HG03108 (cell line): Measurements from ENCODE around the gene LDB2.

Source experiments
- ATAC-seq: cut with Tn5 transposase; IDR thresholded peaks from one replicate; pipeline ENCODE4 v1.9.1; 2021; ENCODE audit warnings: moderate library complexity; ENCODE audit not compliant: unreplicated experiment

Gene LDB2

GRCh38 chr4:16844816-16845586 lies 53.4 kb downstream of the LDB2 start:
- no peak for ATAC-seq

DNA sequence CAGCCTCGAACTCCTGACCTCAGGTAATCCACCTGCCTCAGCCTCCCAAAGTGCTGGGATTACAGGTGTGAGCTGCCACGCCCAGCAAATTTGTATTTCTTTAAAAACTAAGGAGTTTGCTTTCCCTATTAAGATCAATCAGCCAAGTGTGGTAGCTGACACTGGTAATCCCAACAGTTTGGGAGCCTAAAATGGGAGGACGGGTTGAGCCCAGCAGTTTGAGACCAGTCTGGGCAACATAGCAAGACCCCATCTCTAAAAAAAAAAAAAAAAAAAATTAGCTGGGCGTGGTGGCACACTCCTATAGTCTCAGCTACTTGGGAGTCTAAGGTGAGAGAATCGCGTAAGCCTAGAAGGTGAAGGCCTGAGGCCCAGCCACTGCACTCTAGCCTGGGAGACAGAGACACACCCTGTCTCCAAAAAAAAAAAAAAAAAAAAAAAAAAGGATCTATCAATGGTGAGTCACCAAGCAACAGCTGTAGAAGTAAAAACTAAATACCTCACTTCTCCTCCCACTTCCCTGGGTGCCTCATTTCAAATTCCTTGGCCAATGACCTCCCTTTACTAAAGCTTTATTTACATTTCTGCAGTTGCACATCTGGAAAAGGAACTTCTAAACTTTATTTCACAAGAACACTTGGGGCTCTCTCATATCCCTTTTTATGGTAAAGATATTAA lies 54.5 kb downstream of the LDB2 start:
- ATAC-seq, result no peak

DNA sequence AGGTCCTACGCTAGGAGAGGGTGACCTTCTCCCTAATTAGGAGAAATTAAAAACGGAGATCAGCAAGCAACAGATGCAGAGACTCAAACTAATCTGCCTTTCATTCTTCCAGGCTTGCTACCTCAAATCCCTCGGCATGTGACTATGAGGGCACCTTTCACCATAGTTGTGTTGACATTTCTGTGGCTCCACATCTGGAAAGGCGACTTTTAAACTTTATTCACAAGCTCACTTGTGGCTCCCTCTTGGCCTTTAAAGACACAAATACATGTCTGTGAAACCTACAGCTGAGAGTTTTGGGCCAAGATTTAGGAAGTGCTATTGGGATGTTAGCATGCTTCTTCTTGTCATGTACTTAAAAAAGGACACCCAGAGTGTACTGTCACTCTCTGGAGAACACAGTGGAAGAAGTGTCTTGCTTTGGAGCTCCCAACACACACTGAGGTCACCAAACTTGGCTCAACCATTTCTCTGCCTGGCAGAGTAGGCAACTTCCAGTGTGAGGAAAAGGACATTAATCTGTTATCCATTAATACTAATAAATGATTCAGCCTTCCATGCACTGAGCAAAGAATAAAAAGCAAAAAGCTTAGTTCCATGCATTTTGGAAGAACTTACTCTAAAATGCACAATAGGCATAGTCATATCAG lies 60.1 kb downstream of the LDB2 start:
- no peak for ATAC-seq

DNA sequence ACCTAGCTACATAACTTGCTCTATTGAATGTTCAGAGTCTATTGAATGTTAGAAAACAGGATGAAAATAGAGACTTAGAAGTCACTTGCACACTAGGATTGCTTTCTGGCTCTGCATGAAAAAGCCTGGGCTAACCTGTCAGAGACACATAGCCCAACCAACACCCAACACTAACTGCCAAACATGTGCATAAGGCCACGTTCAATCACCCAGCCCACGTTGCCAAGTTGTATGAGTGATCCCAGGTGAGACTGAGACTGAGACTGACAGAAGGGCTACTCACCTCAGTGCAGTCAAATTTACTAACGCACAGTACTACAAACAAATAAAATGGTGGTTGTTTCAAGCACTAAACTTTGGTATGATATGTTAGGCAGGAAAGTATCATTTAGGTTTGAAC lies 61.0 kb downstream of the LDB2 start:
- no peak for ATAC-seq

- no peak for ATAC-seq
These were observed 62.1 kb downstream of the LDB2 start for GRCh38 chr4:16836324-16836723.

GRCh38 chr4:16835597-16836247 lies 62.7 kb downstream of the LDB2 start:
- no peak for ATAC-seq

- no peak for ATAC-seq
These were observed 63.6 kb downstream of the LDB2 start for GRCh38 chr4:16834814-16835213.

DNA sequence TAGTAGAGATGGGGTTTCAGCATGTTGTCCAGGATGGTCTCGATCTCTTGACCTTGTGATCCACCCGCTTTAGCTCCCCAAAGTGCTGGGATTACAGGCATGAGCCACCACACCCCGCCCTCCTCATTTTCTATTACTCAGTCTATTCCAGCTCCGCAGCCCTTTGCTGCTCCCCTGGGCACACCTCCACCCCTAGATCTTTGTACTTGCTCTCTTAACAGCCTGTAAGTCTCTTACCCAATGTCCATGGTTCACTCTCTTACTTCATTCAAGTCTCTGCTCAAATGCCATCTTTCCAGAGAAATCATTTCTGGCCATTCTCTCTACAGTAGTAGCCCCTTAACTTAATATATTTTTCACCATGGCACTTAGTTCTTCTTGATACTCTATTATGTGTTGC lies 64.7 kb downstream of the LDB2 start:
- ATAC-seq, result no peak

DNA sequence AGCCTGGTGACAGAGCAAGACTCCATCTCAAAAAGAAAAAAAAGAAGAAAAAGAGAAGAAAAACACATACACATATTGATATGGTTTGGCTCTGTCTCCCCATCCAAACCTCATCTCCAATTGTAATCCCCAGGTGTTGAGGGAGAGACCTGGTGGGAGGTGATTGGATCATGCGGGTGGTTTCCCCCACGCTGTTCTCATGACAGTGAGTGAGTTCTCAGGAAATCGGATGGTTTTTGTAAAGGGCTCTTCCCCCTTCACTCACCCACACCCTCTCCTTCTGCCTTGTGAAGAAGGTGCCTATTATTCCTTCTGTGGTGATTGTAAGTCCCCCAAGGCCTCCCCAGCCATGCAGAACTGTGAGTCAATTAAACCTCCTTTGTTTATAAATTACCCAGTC lies 68.4 kb downstream of the LDB2 start:
- no peak for ATAC-seq

DNA sequence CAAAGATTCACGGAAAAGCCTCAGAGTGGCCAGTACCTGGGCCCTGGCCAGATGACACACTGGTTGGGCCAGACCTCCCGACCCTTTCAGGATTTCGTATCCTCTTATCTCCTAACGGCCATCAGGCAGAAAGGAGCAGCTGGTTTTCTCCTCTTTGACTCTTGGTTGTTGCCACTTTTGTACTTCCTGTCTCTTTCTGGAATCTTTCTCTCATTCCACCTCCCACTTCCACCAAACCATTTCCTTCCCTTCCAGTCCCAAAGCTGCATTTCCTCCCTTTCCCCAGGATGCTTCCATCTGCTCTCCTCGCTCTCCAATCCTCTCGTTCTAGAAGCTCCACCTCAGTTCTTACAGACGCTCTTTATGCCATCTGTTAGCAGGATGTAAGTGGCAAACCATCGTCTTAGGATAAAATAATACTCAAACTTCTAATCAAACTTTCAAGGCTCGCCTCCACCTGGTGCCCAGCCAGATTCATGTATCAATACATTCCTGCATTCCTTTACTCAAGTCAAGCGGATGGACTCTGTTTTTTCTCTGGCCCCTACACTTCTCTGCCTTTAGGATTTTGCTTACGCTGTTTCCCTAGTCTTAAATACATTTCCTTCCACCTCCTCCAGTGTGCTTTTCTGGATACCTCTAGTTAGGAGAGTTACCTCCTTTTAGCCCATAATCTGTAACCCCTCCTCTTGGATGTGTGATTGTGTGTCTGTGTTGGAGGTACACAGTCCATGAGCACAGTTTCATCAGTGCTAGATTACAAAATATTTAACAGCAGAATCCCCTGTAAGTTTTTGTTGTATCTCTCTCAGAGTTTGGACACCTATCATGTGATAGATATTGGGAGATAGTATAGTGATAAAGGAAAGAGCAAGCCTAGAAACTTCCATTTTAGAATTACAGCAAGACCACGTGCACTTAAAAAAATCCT lies 70.4 kb downstream of the LDB2 start:
- no peak for ATAC-seq

- ATAC-seq, result no peak
These were observed 71.4 kb downstream of the LDB2 start for GRCh38 chr4:16827045-16827444.

- no peak for ATAC-seq
These were observed 72.0 kb downstream of the LDB2 start for GRCh38 chr4:16826406-16826910.

DNA sequence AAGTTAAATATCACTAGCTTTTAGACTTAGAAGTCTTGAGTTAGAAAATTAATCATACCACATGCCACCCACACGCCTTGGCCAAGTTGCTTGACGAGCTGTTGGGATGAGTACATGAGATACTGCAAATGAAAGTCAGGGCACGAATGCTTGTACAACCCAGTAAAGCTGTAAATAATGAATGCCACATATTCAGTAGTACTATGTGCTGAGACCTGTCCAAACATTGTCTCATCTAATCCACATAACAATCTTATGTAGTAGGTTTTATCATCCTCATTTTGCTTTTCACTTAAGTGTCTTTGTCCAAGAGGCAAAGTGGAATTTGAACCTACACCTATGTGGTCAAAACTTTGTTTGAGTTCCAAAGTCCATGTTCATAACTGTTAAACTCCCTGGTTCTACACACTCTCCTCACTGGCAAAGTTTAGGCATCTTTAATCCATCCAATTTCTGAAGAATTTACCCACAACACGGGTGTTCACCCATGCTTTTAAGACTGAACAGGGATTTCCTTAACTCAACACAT lies 74.1 kb downstream of the LDB2 start:
- ATAC-seq, result no peak

DNA sequence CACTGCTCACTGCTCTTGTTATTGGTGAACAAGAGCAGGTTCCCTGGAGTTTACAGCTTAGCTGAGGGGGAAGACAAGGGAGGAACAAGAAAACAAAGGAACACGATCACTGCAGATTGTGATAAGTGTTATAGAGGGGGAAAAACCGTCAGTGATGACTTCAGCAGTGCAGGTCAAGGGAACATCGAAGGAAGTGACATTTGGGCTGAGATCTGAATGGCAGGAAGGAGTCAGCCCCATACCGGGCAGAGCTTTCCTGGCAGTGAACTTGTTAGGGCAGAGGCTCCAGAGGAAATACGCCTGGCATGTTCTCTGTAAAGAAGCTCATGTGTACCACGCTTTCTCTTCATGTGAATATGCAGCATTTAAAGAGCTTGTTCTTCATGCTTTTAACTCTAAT lies 78.1 kb downstream of the LDB2 start:
- ATAC-seq, result no peak

DNA sequence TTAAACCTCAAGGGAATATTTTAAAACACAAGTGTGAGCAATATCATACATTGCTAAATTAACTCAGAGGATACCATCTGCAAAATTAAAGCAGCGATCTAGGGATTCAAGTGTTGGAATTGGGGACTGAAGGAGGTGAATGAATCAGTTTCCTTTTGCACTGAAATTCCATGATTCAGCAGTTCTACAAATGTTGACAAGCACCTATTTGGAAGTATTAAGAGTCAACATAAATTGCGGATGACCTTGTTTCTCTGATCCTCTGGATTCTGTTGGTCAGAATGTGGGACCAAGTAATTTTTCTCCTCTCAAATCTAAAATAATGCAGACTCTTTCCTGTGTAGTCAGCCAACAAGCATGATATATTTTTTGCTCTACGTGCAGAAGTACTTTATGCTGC lies 78.8 kb downstream of the LDB2 start:
- ATAC-seq, result no peak

DNA sequence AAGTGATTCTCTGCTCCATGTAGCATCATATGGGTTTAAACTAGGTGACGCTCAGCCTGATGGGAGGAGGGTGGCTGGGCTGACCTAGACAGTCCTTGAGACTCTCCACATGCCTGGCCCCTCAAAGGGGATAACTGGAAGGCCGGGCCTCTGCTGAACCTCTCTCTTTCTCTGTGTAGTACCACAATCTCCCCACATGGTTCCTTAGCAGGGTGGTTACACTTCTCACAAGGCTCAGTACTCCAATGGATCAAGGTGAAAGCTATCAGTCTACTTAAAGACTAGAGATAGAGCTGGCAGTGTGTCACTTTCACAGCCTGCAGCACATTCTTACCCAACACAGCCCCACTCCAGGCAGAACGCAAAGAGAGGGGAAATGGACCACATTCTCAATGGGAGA lies 80.4 kb downstream of the LDB2 start:
- no peak for ATAC-seq

GRCh38 chr4:16817286-16817685 lies 81.2 kb downstream of the LDB2 start:
- no peak for ATAC-seq

GRCh38 chr4:16814361-16814760 lies 84.1 kb downstream of the LDB2 start:
- ATAC-seq, result no peak

GRCh38 chr4:16812041-16812440 lies 86.4 kb downstream of the LDB2 start:
- no peak for ATAC-seq

DNA sequence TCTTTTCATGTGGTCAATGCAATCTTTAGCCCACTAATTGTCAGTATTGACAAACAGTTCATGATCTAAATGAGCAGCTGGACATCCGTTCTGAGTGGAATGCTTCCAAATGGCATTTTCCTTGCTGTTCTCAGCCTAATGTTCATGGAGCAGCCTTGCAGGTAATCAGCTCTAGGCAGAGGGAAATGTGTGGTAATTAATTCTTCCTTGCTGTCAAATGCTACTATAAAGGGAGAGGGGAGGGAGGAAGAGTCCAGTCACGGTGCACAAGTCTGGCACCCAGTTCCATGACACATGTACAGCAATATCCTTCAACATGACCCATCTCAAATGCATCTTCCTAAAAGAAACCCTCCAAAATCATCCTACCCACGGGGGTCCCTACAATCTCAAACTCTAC lies 88.5 kb downstream of the LDB2 start:
- no peak for ATAC-seq
